Measurements from ENCODE around the gene CYP24A1.

CYP24A1 gene

DNA sequence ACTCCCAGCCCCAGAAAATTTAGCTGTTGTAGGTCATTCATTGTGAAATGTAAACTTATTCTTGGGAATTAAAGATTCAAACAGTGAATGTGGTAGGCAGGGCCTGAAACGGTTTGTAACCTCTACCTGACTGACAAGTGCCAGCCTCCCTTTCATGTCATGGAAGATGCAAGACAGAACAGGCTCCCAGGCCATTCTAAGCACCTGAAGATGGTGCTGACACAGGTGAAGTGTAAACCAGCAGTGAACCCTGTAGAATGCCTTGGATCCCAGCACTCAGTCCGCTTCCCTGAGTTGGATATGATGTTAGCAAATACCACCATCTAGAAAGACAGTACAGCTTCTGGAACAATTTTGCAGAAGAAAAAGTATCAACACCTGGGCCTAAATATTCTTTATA, 19.3 kb downstream of the CYP24A1 start:
- H3K4me1 ChIP-seq (ENCODE audit: control insufficient read depth, insufficient read depth, low read length, unreplicated experiment): no peaks in the 10 kb centered on the region
- H3K27me3 ChIP-seq (ENCODE audit: insufficient read depth, low read length): peaks cover 13% of the 10 kb centered on the region

DNA sequence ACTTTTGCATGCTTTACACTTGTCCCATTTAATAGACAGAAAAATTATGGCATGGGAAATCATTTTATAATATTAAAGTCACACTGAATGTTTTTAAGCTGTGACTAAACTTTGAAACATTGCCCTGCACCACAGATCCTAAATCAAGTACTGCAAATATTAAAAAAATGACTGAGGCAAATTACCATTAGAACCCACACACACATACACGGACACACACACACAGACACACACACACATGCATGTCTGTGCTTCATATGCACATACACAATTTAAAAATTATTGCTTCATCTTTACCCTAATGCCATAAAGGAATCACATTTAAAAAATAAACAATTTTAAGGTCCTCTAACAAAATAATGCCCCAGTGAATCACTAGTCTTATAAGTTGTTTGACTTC, 19.9 kb downstream of the CYP24A1 start:
- H2AFZ ChIP-seq (ENCODE audit: low read length, unreplicated experiment): no peak overlapping the region
- no peaks in the 10 kb centered on the region for H3K79me2 ChIP-seq (ENCODE audit: control insufficient read depth, insufficient read depth, low read length, unreplicated experiment)
- no peaks in the 10 kb centered on the region for H3K4me1 ChIP-seq (ENCODE audit: control insufficient read depth, insufficient read depth, low read length, unreplicated experiment)
- no peak overlapping the region for H3K27ac ChIP-seq (ENCODE audit: low read depth, low read length)
- no peaks in the 10 kb centered on the region for H3K36me3 ChIP-seq (ENCODE audit: insufficient read depth, low read length)
- no peak overlapping the region for H3K4me3 ChIP-seq (ENCODE audit: low read depth, low read length)
- H3K27me3 ChIP-seq (ENCODE audit: insufficient read depth, low read length): peaks cover 13% of the 10 kb centered on the region

More for the DNA sequence above, 19.3 kb downstream of the CYP24A1 start:
- no peak overlapping the region for H3K27ac ChIP-seq (ENCODE audit: low read depth, low read length)
- no peaks in the 10 kb centered on the region for H3K79me2 ChIP-seq (ENCODE audit: control insufficient read depth, insufficient read depth, low read length, unreplicated experiment)
- H3K4me3 ChIP-seq (ENCODE audit: low read depth, low read length): no peak overlapping the region
- H3K36me3 ChIP-seq (ENCODE audit: insufficient read depth, low read length): no peaks in the 10 kb centered on the region
- no peak overlapping the region for H2AFZ ChIP-seq (ENCODE audit: low read length, unreplicated experiment)

DNA sequence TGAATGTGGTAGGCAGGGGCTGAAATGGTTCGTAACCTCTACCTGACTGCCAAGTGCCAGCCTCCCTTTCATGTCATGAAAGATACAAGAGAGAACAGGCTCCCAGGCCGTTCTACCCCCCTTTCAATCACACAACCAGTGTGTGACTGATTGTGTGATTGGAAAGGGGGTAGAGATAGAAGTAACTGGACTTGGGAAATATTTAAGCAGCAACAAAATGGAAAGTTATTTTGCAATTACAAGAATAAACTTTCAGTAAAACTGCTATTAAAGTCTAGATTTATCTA, 20.8 kb downstream of the CYP24A1 start:
- Histone ChIP-seq H3K27ac (ENCODE audit: low read depth, low read length) (no peak overlapping the region), H3K4me1 (ENCODE audit: control insufficient read depth, insufficient read depth, low read length, unreplicated experiment) (no peaks in the 10 kb centered on the region)

DNA sequence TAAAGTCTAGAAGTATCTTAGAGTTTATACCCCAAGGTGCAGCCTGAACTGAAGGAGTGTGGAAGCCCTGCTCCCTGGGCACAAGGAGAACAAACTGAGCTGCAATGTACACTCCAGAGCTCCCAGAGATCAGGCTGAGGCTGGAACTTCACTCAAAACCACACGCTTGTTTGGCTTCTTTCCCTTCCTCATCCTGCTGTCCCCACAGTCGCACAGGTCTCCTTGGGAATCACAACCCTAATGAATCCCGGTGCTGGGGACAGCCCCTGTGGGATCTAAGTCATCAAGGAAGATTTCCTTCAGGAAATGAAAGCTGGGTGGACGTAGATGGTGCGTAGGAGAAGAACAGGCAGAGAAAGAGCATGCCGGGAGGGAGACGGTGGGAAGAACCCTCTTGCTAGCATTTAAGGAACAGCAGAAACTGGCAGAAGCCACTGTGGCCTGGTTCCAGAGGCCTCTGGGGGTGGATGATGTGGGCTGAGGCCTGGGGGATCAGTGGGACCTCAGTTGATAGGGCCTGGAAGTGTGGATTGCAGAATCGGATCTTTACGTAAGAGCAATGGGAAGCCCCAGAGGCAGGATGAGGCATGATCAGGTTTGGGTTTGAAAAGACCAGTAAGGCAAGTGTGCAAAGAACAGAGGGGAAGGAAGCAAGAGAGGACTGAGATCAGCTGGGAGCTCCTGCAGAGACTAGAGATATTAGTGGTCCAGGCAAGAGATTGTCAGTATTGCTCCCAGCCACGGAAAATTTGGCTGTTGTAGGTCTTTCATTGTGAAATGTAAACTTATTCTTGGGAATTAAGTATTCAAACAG, 21.4 kb downstream of the CYP24A1 start:
- H3K36me3 ChIP-seq (ENCODE audit: insufficient read depth, low read length): no peaks in the 10 kb centered on the region
- no peaks in the 10 kb centered on the region for H3K4me1 ChIP-seq (ENCODE audit: control insufficient read depth, insufficient read depth, low read length, unreplicated experiment)
- H3K27me3 ChIP-seq (ENCODE audit: insufficient read depth, low read length): peaks cover 4% of the 10 kb centered on the region; the same call in 1 of the 2 replicates
- H3K79me2 ChIP-seq (ENCODE audit: control insufficient read depth, insufficient read depth, low read length, unreplicated experiment): no peaks in the 10 kb centered on the region
- no peak overlapping the region for H3K4me3 ChIP-seq (ENCODE audit: low read depth, low read length)
- H2AFZ ChIP-seq (ENCODE audit: low read length, unreplicated experiment): no peak overlapping the region
- H3K27ac ChIP-seq (ENCODE audit: low read depth, low read length): no peak overlapping the region

More for the DNA sequence above, 20.8 kb downstream of the CYP24A1 start:
- H3K4me3 ChIP-seq (ENCODE audit: low read depth, low read length): no peak overlapping the region
- no peaks in the 10 kb centered on the region for H3K36me3 ChIP-seq (ENCODE audit: insufficient read depth, low read length)
- H3K79me2 ChIP-seq (ENCODE audit: control insufficient read depth, insufficient read depth, low read length, unreplicated experiment): no peaks in the 10 kb centered on the region
- peaks cover 10% of the 10 kb centered on the region for H3K27me3 ChIP-seq (ENCODE audit: insufficient read depth, low read length)
- H2AFZ ChIP-seq (ENCODE audit: low read length, unreplicated experiment): no peak overlapping the region

DNA sequence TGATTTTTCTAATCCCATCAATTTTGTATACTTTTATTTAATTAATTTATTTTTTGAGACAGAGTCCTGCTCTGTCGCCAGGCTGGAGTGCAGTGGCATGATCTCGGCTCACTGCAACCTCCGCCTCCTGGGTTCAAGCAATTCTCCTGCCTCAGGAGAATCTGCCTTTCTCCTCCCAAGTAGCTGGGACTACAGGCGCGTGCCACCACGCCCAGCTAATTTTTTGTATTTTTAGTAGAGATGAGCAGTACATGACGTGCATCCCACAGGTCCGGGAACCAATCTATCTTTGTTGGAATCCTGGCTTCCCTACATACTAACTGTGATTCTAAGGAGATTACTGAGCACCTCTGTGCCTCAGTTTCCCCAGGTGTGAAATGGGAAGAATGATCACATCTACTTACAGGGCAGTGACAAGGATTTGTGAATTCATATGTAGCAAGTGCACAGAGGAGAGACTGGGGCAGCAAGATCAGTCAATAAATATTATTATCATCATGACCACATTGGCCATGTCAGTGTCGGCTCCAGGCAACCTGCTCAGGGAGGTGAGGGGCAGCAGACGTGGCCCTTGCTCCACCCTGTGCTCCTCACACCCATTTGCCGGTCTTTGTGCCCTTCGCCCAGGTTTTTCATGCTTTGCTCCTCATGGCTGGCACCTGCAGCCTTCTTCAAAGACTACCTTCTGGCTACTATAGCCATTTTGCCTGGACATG, 22.1 kb downstream of the CYP24A1 start:
- H3K79me2 ChIP-seq (ENCODE audit: control insufficient read depth, insufficient read depth, low read length, unreplicated experiment): no peaks in the 10 kb centered on the region
- H3K4me1 ChIP-seq (ENCODE audit: control insufficient read depth, insufficient read depth, low read length, unreplicated experiment): no peaks in the 10 kb centered on the region
- H3K36me3 ChIP-seq (ENCODE audit: insufficient read depth, low read length): no peaks in the 10 kb centered on the region

DNA sequence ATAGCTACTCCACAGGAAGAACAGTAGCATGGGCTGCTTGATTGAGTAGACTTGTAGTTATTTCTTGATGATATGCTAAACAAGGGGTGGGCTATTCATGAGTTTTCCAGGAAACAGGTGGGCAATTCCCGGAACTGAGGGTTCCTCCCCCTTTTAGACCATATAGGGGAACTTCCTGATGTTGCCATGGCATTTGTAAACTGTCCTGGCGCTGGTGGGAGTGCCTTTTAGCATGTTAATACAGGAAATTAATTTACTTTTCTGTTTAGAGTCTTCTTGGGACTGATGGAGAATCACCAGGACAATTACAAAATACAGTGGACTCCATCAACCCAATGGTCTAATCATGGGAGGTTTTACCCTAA, 22.7 kb downstream of the CYP24A1 start:
- Histone ChIP-seq H3K79me2 (ENCODE audit: control insufficient read depth, insufficient read depth, low read length, unreplicated experiment) (no peaks in the 10 kb centered on the region), H3K36me3 (ENCODE audit: insufficient read depth, low read length) (no peaks in the 10 kb centered on the region), H3K4me1 (ENCODE audit: control insufficient read depth, insufficient read depth, low read length, unreplicated experiment) (no peaks in the 10 kb centered on the region), H3K27me3 (ENCODE audit: insufficient read depth, low read length) (no peaks in the 10 kb centered on the region), H3K4me3 (ENCODE audit: low read depth, low read length) (no peak overlapping the region), H3K27ac (ENCODE audit: low read depth, low read length) (no peak overlapping the region), H2AFZ (ENCODE audit: low read length, unreplicated experiment) (no peak overlapping the region)

More for the DNA sequence above, 22.1 kb downstream of the CYP24A1 start:
- H3K4me3 ChIP-seq (ENCODE audit: low read depth, low read length): no peak overlapping the region
- no peak overlapping the region for H2AFZ ChIP-seq (ENCODE audit: low read length, unreplicated experiment)
- no peak overlapping the region for H3K27ac ChIP-seq (ENCODE audit: low read depth, low read length)
- 0 out of 2 replicates have a peak, but pooled peaks cover 1% of the 10 kb centered on the region for H3K27me3 ChIP-seq (ENCODE audit: insufficient read depth, low read length)

DNA sequence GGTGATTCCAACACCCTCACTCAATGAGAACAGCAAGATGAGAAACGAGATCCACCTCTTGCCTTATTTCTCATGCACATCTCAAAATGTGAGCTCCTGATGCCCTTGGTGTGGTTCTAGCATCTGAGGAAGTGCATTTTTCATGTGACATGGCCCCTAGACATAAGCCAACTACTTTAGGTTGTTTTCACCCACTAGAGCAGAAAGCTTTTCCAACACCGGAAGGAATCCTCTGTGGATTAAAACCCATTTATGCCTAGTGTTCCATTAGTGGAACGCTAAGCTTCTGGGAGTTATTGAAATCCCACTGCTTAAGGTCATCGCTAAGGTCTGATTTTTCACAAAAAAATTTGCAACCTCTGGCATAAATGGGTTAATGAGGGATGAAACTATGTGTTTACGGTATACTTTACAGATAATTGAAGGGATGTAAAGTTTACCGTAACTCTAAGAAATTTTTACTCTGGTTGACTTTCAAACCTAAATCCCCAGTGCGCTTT, 24.0 kb downstream of the CYP24A1 start:
- Histone ChIP-seq H3K79me2 (ENCODE audit: control insufficient read depth, insufficient read depth, low read length, unreplicated experiment) (no peaks in the 10 kb centered on the region), H3K36me3 (ENCODE audit: insufficient read depth, low read length) (no peaks in the 10 kb centered on the region), H2AFZ (ENCODE audit: low read length, unreplicated experiment) (no peak overlapping the region), H3K27ac (ENCODE audit: low read depth, low read length) (no peak overlapping the region), H3K4me1 (ENCODE audit: control insufficient read depth, insufficient read depth, low read length, unreplicated experiment) (no peaks in the 10 kb centered on the region), H3K27me3 (ENCODE audit: insufficient read depth, low read length) (no peaks in the 10 kb centered on the region), H3K4me3 (ENCODE audit: low read depth, low read length) (no peak overlapping the region)

DNA sequence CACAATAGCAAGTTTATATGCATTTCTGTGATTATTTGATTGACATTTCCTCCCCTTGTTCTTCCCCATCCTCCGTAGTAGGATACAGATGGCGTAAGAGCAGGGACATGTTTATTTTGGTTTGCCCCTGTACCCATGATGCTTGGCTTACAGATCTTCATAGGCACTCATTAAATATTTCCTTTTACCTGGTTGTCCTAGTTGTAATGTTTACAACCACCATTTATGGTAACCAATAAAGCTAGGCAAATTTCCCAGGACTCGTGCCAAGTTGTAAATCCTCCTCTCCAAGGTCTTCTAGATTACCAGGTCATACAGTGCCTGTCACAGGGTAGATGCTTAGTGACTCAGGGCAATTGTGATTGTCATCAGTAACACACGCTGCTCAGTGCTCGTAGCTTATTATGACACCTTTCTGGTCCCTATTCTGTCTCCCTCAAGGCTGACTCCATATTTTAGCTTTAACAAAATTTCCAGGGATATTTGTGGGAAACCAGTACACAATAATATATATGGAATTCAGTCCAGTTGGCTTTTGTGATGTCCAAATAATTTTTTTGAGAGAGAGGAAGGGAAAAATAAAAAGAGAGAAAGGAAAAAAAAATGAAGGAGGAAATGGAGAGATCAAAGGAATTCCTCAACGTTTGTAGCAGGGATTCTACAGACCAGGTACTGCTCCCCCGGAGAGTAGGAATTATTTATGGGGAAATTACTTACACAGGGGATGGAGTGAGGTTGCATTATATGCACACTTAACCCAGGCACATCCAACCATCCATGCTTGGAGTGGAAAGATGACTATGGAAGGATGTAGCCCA, 24.6 kb downstream of the CYP24A1 start:
- Histone ChIP-seq H3K27ac (ENCODE audit: low read depth, low read length) (no peak overlapping the region), H3K4me3 (ENCODE audit: low read depth, low read length) (no peak overlapping the region), H2AFZ (ENCODE audit: low read length, unreplicated experiment) (no peak overlapping the region), H3K4me1 (ENCODE audit: control insufficient read depth, insufficient read depth, low read length, unreplicated experiment) (no peaks in the 10 kb centered on the region), H3K36me3 (ENCODE audit: insufficient read depth, low read length) (no peaks in the 10 kb centered on the region), H3K27me3 (ENCODE audit: insufficient read depth, low read length) (no peaks in the 10 kb centered on the region), H3K79me2 (ENCODE audit: control insufficient read depth, insufficient read depth, low read length, unreplicated experiment) (no peaks in the 10 kb centered on the region)

DNA sequence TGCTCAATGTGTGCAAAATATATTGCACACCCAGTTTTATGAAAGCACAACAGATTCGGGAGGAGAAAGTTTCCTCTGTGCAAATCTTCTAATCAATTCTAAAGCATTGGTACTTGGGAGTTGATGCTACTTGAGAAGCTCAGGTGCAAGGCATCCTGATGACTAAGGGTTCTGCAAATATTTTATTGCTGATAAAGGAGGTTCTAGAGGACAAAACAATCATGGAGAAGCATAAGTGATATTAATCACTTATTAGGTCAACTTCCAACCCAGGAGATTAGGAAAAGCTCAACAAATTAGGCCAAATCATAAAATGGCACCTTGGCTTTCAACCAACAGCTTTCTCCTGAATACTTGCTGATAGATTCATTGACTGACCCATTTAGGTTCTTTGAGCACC, 27.1 kb downstream of the CYP24A1 start:
- no peaks in the 10 kb centered on the region for H3K4me1 ChIP-seq (ENCODE audit: control insufficient read depth, insufficient read depth, low read length, unreplicated experiment)
- H3K4me3 ChIP-seq (ENCODE audit: low read depth, low read length): no peak overlapping the region
- H3K27me3 ChIP-seq (ENCODE audit: insufficient read depth, low read length): no peaks in the 10 kb centered on the region
- H3K36me3 ChIP-seq (ENCODE audit: insufficient read depth, low read length): no peaks in the 10 kb centered on the region
- H2AFZ ChIP-seq (ENCODE audit: low read length, unreplicated experiment): no peak overlapping the region
- no peak overlapping the region for H3K27ac ChIP-seq (ENCODE audit: low read depth, low read length)
- no peaks in the 10 kb centered on the region for H3K79me2 ChIP-seq (ENCODE audit: control insufficient read depth, insufficient read depth, low read length, unreplicated experiment)

DNA sequence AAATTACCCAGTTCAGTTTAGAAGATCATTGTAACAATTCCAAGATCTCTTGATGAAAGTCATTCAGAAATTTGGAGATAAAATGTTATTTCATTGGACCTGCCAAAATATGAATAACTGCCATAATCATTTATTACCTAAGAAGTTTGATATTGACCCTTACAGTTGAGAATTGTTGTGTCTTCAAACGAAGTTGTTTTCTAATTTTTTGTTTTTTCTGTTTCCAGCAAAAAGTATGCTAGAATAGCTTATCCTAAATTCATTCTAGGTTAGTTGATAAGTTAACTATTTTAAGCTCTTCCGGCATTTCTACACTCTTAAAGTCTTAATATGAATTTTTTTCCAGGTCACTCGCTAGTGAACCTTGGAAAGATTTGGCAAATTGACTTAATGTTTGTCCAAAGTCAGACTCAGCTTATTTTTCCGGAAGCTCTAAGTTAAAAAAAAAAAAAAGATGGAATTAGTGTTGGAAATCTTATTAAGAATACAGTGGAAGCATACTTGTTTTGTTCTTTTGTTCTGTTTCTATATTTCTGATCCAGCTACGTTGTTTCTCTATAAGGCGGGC, 28.9 kb downstream of the CYP24A1 start:
- Histone ChIP-seq H3K36me3 (ENCODE audit: insufficient read depth, low read length) (no peaks in the 10 kb centered on the region), H3K4me3 (ENCODE audit: low read depth, low read length) (no peak overlapping the region), H2AFZ (ENCODE audit: low read length, unreplicated experiment) (no peak overlapping the region), H3K27me3 (ENCODE audit: insufficient read depth, low read length) (no peaks in the 10 kb centered on the region), H3K4me1 (ENCODE audit: control insufficient read depth, insufficient read depth, low read length, unreplicated experiment) (peaks cover 16% of the 10 kb centered on the region), H3K27ac (ENCODE audit: low read depth, low read length) (no peak overlapping the region), H3K79me2 (ENCODE audit: control insufficient read depth, insufficient read depth, low read length, unreplicated experiment) (no peaks in the 10 kb centered on the region)
